HG03175 (cell line): ENCODE data around the gene ARHGAP24.
"Not testable (repeated sequence)": the region's sequence is repeated elsewhere in the genome, so short reads cannot be mapped to it uniquely, and the experiment has no call there.

Experiments used
- ATAC-seq: cut with Tn5 transposase; IDR thresholded peaks from one replicate; pipeline ENCODE4 v1.9.1; 2021; ENCODE audit warnings: mild to moderate bottlenecking, moderate library complexity; ENCODE audit not compliant: unreplicated experiment

Gene ARHGAP24

DNA sequence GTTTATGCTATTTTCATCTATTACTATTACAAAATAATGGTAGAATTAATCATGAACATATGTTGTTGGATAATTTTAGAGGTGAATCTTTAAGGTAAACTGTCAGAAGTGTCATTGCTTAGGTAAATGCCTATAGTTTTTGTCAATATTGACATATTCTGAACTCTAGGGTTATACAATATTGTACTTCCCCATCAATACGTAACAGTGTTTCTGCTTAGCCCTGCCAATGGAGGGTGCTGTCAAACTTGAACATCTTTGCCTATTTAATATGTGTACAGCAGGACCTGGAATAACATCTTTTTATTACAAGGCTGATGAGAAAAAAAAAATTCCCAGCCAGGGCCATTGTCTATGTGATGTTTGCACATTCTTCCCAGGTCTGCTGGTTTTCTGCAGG lies 40.8 kb downstream of the ARHGAP24 start:
- ATAC-seq: no peak

DNA sequence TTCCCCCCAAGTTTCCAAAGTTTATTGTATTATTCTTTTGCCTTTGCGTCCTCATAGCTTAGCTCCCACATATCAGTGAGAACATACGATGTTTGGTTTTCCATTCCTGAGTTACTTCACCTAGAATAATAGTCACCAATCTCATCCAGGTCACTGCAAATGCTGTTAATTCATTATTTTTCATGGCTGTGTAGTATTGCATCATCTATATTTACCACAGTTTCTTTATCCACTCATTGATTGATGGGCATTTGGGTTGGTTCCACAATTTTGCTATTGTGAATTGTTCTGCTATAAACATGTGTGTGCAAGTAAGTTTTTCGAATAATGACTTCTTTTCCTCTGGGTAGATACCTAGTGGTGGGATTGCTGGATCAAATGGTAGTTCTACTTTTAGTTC lies 43.6 kb downstream of the ARHGAP24 start:
- not testable (repeated sequence) for ATAC-seq

DNA sequence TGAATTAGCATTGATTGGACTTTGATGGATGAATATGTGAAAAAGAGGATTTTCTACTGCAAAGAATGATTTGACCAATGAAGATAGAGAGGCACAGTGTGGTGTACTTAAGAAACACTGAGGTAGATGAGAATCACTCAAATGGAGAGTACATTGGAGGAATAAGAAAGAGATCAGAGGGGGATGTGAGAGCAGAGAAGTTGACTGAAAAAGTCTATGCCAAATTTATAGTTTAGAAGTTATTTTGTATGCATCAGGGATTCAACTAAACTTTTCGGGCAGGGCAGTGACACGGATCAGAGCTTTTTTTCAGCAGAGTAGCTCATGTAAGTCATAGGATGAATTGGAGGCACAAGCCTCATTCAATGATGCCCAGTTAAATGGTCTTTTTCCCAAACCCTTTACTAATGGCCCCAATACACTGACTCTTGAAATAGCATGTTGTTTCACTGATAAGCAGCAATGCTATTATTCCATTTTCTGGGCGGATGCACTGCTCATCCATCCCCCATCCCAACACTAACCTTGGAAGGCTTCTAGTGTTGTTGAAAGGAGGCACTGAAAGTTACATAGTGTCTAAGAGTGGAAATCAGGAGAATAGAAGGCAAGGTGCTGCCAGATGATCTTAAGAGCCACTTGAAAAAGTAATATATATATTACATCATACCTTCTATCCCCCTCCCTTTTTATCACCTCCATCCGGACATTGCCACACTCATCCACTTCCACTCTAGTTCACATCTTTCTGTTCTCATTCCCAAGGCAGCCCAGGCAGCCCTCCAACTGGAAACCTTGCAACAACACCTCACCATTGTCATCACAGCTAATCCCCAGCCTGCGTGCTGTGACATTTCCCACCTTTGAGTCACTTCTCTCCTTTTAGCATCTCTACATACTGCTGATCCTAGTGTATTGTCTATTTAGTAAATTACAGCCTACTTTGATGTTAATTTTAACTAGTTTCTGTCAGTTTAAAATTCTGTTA lies 46.1 kb downstream of the ARHGAP24 start:
- ATAC-seq: no peak

DNA sequence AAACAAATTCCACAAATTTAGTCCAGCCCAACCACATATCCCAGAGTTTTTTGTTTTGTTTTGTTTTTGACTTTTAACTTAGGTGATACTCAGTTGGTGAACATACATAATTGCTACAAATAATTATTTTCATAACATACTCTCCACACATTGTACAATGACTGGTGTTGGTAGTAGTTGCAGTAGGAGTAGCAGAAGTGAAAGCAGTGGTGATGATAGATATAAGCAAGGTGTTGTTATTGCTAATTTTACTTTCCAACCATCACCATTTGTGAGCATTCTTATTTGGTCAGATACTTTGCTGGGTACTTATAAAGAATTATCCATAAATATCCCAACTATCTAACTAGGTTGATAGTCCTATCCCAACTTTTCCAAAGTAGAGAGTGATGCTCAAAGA lies 47.3 kb downstream of the ARHGAP24 start:
- peak; percentile 81 for ATAC-seq

DNA sequence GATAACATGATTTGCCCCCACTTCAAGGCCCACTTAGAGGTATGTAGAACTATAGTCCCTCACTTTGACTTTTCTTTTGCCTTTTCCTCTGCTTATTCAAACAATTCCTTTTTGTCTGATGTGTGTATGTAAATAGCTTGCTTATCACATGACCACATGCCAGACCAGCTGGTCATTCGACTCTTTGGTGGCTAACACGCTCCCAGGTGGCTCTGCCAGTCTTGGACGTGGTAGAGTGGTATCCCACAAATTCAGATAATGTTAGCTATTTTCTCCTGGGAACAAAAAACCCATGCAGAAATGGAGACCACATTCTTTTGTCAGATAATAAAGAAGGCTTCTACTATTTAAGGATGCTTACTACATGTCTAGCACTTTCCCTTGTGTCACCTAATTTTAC lies 47.9 kb downstream of the ARHGAP24 start:
- no peak for ATAC-seq

DNA sequence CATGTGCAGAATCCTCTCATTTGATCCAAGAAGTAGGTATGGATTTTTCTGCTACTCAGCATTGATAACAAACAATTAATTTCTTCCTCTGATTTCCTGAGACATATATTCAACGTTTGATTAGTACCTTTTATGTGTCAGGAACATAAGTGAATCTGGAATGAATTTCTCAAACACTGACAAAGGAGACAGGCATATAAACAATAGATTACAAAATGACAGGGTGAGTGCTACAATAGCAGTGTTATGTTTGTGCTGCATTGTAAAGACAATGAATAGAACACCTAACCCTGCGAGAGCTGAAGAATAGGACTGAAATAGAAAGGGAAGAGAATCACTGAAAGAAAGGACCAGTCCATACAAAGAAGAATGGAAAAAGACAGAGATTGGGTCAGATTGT lies 52.9 kb downstream of the ARHGAP24 start:
- ATAC-seq: no peak

DNA sequence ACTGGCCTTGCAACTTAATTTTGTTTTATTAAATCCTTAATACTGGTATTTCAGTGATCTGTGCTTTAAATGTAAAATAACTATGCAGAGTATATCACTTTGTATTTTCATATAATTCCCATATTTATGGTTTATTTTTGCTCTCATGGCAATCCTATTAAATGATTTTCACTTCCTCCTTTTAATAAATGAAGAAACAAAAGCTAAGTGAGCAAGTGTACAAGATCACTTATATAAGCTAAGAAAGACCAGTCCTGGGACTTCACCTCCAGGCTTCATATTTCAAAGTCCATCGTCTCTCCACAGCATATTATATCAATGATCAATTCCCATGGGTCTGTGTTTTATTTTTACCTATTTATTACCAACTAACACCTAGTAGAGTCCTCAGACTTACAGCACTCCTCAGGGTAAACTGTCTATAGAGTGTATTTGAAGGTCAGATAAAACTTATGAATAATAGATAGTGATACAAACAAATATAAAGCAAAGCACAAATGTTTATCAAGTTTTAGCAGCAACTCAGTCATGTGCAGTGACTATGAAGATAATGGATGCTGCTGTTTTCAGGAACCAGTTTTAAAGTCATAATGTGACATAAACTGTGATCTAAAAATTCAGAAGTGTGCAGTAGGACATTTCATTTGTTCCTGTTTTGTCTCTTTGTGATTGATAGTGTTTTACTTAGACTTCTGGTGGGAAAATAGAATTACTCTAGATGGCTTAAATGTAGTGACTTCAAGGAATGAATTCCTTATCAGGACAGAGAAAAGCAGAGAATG lies 56.8 kb downstream of the ARHGAP24 start:
- no peak for ATAC-seq

DNA sequence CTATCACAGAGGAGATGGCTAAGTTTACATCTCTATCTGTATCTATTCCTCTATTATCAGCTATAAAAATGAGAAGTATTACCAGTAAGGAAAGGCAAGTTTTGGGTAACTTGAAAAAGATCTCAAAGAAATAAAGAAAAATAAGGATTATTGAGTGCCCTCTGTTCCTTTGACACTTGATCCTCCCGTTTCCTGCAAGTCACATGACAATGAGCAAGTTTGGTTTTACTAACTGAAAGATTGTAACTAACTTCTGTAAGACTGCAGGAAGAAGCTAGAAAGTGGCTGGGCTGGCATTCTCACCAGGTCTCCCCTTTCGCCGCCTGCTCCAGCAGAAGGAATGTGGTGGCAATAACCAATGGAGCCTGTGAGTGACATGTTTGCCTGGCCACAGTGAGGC lies 59.2 kb downstream of the ARHGAP24 start:
- ATAC-seq: no peak

DNA sequence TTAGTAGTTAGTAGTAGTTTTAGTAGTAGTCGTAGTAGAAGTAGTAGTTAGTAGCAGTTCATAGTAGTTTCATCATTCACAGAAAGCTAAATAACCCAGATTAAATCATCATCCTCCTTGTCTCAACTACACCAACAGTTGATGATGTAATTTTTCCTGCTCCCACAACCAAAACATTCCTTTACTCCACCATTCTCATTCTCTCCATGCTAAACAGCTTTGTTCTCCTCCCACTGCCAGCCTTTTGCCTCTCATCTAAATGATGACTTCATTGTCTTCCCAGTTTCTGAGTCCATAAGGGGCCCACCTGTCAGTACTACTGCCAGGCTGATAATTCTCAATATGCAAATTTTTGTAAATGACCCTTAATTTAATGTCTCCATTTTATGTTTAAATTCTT lies 68.9 kb downstream of the ARHGAP24 start:
- no peak for ATAC-seq

DNA sequence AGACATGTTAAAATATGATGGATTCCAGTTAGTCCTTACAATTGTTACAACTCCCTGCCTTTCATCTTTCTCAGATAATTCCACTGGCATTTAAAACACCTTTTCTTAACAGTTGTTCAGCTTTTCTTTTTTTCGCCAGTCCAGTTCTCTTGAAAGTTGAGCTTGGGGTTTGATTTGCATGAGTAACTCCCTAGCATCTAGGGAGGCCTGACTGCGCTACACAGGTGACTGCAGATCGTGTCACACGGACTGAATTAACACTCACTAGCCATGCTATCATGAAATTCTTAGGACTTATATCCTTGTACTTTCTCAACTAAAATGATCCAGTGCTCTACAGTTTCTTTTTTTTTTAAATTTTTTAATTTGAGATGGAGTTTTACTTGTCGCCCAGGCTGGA lies 69.8 kb downstream of the ARHGAP24 start:
- ATAC-seq: no peak

DNA sequence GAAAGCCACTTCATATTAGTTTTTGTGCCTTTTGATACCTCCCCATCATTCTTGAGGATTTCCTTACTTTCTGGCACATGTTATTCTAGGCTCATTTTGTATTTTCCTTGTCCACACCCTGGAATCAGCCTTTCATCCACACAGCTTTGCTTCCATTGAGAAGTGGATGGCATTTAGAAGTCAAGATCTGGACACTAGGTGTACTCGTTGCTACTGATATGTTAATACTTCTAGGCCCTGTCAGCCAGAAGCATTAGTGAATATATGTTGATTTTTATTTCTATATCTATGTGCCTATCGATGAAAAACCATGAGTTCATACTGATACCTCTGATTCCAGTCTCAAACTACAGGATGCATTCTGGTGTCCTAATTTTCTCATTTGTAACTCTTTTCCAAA lies 73.2 kb downstream of the ARHGAP24 start:
- ATAC-seq: no peak

DNA sequence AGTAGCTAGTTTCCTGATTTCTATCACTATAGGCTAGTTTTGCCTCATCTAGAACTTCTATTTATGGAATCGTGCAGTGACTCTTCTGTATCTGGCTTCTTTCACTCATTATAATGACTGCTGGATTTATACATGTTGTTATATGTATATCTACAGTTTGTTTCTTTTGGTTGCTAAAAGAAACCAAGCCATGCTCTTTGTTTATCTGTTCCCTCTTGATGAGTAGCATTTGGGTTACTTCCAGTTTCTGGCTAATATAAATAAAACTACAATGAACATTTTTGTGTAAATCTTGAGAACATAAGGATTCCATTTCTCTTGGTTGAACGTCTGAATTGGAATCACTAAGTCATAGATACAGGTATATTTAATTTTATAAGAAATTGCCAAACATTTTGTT lies 73.9 kb downstream of the ARHGAP24 start:
- ATAC-seq: no peak

DNA sequence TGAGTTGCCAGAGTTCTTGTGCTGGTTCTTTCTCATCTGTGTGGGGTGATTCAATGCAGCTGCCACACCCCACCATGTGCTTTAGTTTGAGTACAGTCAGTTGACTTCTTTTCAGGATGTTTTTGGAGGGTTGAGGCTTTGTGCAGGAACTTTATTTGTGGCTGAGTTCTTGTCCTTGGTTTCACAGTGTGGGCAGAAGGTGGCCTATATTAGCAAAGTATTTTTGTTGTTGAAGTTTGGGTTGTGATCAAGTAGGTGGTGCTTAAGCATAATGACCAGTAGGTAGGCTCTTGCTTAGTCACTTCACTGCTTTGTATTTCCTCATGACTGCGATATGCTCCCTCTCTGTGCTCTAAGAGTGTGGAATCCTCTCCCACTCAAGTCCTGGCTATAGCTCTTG lies 80.3 kb downstream of the ARHGAP24 start:
- peak; percentile 26 for ATAC-seq

DNA sequence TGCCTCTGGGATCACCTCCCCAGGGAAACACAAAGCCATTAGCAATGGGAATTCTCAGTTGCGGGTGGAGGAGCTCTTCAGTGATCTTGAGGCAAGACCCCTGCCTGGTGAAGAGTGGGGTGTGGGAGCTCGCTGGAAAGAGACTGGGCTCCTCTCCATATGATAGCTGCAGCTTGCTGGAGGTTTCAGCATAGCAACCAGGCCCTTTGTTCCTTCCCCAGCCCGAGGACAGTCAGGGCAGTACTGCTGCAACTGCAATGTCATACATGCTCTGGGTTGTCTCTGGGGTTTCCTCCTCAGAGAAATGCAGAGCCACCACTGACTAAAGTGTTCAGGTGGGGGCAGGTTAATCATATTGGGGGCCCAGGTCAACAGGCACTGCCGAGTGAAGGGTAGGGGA lies 81.3 kb downstream of the ARHGAP24 start:
- peak; percentile 58 for ATAC-seq

DNA sequence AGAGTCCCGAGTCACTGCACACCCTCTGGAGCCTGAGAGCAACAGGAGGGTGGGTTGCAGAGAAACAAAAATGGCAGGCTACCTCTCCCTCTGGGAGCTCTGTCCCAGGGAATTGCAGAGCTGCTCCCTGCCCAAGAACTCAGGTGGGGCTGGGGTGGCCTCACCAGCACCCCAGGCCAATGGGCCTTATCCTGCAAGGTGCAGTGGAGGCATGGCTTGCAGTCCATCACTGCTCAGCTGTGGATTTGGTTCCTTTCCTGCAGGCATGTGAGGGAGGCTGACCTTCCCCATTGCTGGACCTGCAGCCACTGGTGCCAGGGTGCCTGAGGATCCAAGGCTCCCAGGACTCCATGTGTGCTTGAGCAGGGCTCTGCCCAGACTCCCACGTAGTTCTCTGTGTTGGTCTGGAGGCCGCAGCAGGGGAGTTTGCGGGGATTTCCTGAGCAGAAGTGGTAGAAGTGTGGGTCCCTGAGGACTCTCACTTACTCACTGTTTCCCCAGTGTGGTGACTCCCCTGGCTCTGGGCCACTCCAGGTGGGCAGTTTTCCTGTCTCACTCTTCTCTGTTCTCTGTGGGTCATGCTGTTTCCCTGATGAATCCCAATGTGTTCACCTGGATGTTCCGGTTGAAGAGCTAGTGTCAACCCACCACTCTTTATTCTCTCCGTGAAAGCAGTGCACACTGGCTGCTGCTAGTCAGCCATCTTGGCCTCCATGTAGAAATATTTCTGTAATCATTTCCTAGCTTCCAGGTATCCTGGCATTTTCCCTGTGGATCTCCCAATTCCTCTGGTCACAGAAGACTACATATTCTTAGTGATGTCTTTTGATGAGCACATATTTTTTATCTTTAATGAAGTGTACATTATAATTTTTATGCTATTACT lies 82.3 kb downstream of the ARHGAP24 start:
- peak; percentile 80 for ATAC-seq

DNA sequence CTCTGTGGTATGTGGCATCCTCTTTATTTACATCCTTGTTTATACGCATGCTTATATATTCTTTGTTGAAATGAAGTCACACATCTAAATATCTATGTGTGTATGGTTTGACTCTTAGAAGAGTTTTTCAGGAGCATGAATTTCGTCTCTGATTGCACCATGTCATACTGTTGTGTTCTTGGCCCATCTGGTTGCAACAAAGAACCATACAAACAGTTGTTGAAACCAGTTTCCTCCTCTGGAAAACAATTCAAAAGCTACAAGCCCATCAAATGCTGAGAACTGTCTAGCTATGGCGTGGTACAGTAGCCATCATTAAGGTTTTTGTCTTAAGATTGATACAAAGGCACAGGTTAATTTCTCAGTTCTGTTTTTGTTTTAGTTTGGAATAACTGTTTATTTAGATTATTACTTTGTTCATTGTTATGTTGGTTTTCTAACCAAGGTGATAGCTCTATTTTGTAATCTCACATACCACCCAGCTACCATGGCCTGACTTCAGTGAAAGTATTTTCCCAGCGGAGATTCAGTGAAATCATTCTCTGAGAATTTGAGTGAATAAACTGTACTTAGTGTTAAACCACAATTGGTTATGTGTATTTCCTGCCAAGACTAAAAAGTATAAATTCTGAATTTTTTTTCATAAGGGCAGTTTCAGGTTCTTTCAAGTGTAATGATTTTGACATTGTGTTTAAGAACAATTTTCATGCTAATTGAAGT lies 91.0 kb downstream of the ARHGAP24 start:
- ATAC-seq: no peak

DNA sequence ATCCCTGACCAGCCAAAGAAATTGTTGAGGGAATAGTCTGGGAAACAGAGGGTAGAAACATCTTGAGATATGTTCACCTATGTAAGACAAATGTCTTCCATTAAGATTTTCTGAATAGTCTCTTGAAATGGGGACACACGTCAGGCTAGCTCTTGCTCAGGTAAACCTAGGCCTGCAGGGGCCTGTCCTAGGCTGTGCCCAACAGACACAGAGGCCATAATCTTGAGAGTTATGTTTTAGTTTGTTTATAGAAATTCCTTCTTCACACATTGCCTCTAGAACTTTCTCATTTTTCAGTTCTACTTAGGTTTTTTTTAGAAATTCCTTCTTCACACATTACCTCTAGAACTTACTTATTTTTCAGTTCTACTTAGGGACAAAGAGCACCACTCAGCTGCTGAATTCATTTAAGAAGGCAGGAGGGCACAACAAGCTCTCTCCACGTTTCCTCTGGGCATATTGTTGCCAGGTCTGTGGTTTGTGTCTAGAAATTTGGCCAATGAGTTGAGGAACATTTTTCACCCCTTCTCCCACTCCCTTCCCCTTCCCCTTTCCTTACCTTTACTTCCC lies 94.9 kb downstream of the ARHGAP24 start:
- peak; percentile 42 for ATAC-seq

DNA sequence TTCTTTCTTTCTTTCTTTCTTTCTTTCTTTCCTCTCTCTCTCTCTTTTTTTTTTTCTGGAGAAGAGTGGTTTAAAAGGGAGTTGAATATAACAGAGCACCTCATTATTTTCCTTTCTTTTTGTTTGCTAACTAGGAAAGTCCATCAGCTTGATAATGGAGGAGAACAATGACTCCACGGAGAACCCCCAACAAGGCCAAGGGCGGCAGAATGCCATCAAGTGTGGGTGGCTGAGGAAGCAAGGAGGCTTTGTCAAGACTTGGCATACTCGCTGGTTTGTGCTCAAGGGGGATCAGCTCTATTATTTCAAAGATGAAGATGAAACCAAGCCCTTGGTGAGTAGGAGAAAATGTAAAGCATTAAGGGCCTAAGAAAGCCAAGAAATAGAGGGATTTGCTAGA lies 95.4 kb downstream of the ARHGAP24 start:
- ATAC-seq: no peak

DNA sequence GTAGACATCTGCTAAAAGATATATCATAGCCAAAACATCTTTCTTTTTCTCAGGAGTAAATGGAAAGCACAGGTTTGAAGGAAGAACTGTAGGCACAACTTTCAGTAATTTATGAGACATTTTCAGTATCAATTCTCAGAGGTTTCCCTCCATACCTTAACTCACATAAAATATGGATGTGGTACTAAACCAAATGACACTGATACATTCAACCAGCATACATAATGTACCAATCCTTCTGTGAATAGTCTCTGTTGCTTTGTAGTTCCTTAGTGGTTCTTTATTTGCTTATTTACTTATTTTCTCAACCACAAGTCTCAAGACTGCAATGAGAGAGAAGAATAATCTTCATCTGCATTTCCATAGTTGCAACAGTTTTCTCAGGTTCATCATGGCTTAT lies 96.1 kb downstream of the ARHGAP24 start:
- peak; percentile 65 for ATAC-seq

DNA sequence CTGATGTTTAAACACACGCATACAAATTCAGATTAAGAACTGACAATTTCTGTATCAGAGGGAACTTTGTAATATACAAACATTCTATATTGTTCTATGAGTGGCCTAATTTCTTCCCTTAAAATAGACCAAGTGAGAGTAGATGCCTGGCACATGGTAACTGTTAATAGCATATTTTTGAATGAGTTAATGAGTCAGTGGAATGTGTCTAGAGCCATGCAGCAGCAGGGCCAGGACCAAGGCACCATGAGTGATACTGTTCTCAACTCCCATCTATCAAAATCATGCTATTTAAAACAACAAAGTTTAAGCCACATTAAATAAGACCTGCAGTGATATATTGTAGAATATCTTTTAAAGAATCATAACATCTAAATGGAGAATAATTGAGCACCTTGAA lies 98.3 kb downstream of the ARHGAP24 start:
- ATAC-seq: no peak
